LNCaP clone FGC (cell line): ENCODE measurements around the gene EDA.

Experiments
- DNase-seq: peaks from one replicate; pipeline ENCODE4 v3.0.0-alpha.2; 2011; ENCODE audit warnings: low read depth
- H3K4me3 ChIP-seq: 2 replicates; pipeline ENCODE4 v1.5.1; 2011; ENCODE audit warnings: mild to moderate bottlenecking, low read depth, low read length, control low read depth
- CTCF ChIP-seq: IDR thresholded peaks from 2 replicates; pipeline ENCODE4 v1.5.1; 2012; ENCODE audit warnings: mild to moderate bottlenecking; ENCODE audit not compliant: control insufficient read depth, insufficient read depth; ENCODE audit errors: extremely low read depth

EDA gene

GRCh38 chrX:69724307-69724706 lies 108.4 kb downstream of the EDA start:
- no peak for DNase-seq
- TF ChIP-seq CTCF = no peak
- no peak overlapping the region for H3K4me3 ChIP-seq

- DNase-seq = no peak
- TF ChIP-seq CTCF = no peak
- no peak overlapping the region for H3K4me3 ChIP-seq
Measured at GRCh38 chrX:69740317-69740716, 124.4 kb downstream of the EDA start.

GRCh38 chrX:69741721-69742120 lies 125.8 kb downstream of the EDA start:
- no peak overlapping the region for H3K4me3 ChIP-seq
- no peak for DNase-seq
- TF ChIP-seq CTCF = no peak

- H3K4me3 ChIP-seq = no peak overlapping the region
- no peak for TF ChIP-seq CTCF
- DNase-seq = no peak
Measured at GRCh38 chrX:69746051-69746450, 130.1 kb downstream of the EDA start.

GRCh38 chrX:69748055-69748454 lies 132.1 kb downstream of the EDA start:
- DNase-seq = no peak
- TF ChIP-seq CTCF = no peak
- H3K4me3 ChIP-seq = no peak overlapping the region

GRCh38 chrX:69759921-69760625 lies 144.2 kb downstream of the EDA start:
- no peak overlapping the region for H3K4me3 ChIP-seq
- no peak for DNase-seq
- no peak for TF ChIP-seq CTCF

- TF ChIP-seq CTCF = no peak
- no peak for DNase-seq
- H3K4me3 ChIP-seq = no peak overlapping the region
Measured at GRCh38 chrX:69761633-69762032, 145.7 kb downstream of the EDA start.
